Measurements from ENCODE around the gene TKFC. TPM values are rescaled to one million over a fixed set of nuclear protein-coding genes. Genes with fewer than 3 reads are reported as not detected.

The TKFC gene
- total and polyA plus RNA-seq, 2 donors from 2014 or later = 64.6 to 107 TPM

- Histone ChIP-seq H3K36me3 (ENCODE audit: control insufficient read depth in 2 of 3, insufficient read depth in 3 of 3, low read length in 3 of 3) (peaks cover 0 to 57% (median 13%) of the 10 kb centered on the region in 3 donors), H3K27me3 (ENCODE audit: control insufficient read depth, insufficient read depth, low read length) (no peaks in the 10 kb centered on the region), H3K27ac (ENCODE audit: low read depth in 2 of 2, low read length in 2 of 2) (no peak overlapping the region), H3K4me1 (ENCODE audit: control insufficient read depth in 2 of 3, insufficient read depth in 2 of 3, low read depth in 1 of 3, low read length in 3 of 3) (no peaks in the 10 kb centered on the region), H3K9ac (ENCODE audit: low read length in 3 of 3) (no peak overlapping the region), H3K9me3 (ENCODE audit: control insufficient read depth in 2 of 3, insufficient read depth in 1 of 3, low read length in 3 of 3) (no peaks in the 10 kb centered on the region), H3K4me3 (ENCODE audit: low read length in 3 of 3) (no peak overlapping the region)
- FAIRE-seq (no peak), DNase-seq (no peak)
- no peak for TF ChIP-seq CTCF (IDR thresholded peaks at IDR 0.05; ENCODE audit: borderline replicate concordance, extremely low read depth, insufficient read depth)
- intact Hi-C loops (cut with DNase I) = no loop called here
These were observed 9.3 kb downstream of the TKFC start for GRCh38 chr11:61342207-61342803.

GRCh38 chr11:61343792-61344745 lies 11.0 kb downstream of the TKFC start:
- H3K27me3 ChIP-seq (ENCODE audit: control insufficient read depth, insufficient read depth, low read length) = no peaks in the 10 kb centered on the region
- peaks cover 0 to 59% (median 12%) of the 10 kb centered on the region in 3 donors for H3K36me3 ChIP-seq (ENCODE audit: control insufficient read depth in 2 of 3, insufficient read depth in 3 of 3, low read length in 3 of 3)
- H3K9ac ChIP-seq (ENCODE audit: low read length in 3 of 3) = no peak overlapping the region
- H3K4me3 ChIP-seq (ENCODE audit: low read length in 3 of 3) = no peak overlapping the region
- intact Hi-C loops (cut with DNase I) = no loop called here
- no peak overlapping the region for H3K27ac ChIP-seq (ENCODE audit: low read depth in 2 of 2, low read length in 2 of 2)
- DNase-seq (no peak), FAIRE-seq (no peak)
- no peak for TF ChIP-seq CTCF (IDR thresholded peaks at IDR 0.05; ENCODE audit: borderline replicate concordance, extremely low read depth, insufficient read depth)
- H3K4me1 ChIP-seq (ENCODE audit: control insufficient read depth in 2 of 3, insufficient read depth in 2 of 3, low read depth in 1 of 3, low read length in 3 of 3) = no peaks in the 10 kb centered on the region
- no peaks in the 10 kb centered on the region for H3K9me3 ChIP-seq (ENCODE audit: control insufficient read depth in 2 of 3, insufficient read depth in 1 of 3, low read length in 3 of 3)

GRCh38 chr11:61345170-61345610 lies 12.2 kb downstream of the TKFC start:
- H3K9me3 ChIP-seq (ENCODE audit: control insufficient read depth in 2 of 3, insufficient read depth in 1 of 3, low read length in 3 of 3) = no peaks in the 10 kb centered on the region
- H3K27me3 ChIP-seq (ENCODE audit: control insufficient read depth, insufficient read depth, low read length) = no peaks in the 10 kb centered on the region
- DNase-seq = no peak
- no peak for FAIRE-seq
- no peak overlapping the region for H3K27ac ChIP-seq (ENCODE audit: low read depth in 2 of 2, low read length in 2 of 2)
- H3K4me1 ChIP-seq (ENCODE audit: control insufficient read depth in 2 of 3, insufficient read depth in 2 of 3, low read depth in 1 of 3, low read length in 3 of 3) = no peaks in the 10 kb centered on the region
- TF ChIP-seq CTCF (IDR thresholded peaks at IDR 0.05; ENCODE audit: borderline replicate concordance, extremely low read depth, insufficient read depth) = no peak
- no peak overlapping the region for H3K9ac ChIP-seq (ENCODE audit: low read length in 3 of 3)
- no peak overlapping the region for H3K4me3 ChIP-seq (ENCODE audit: low read length in 3 of 3)
- H3K36me3 ChIP-seq (ENCODE audit: control insufficient read depth in 2 of 3, insufficient read depth in 3 of 3, low read length in 3 of 3) = peaks cover 0 to 56% (median 13%) of the 10 kb centered on the region in 3 donors
- intact Hi-C loops (cut with DNase I) = no loop called here

Data from kidney (tissue), 14 donors.